HG02870 (cell line): ENCODE results near the gene PHLPP1.
A peak's percentile ranks its signal among the peaks of the same experiment; 100 is the strongest.
"Not testable (repeated sequence)": the region's sequence is repeated elsewhere in the genome, so short reads cannot be mapped to it uniquely, and the experiment has no call there.

Experiments used
- ATAC-seq: cut with Tn5 transposase; IDR thresholded peaks from one replicate; pipeline ENCODE4 v1.9.1; 2021; ENCODE audit warnings: mild to moderate bottlenecking, moderate library complexity; ENCODE audit not compliant: unreplicated experiment

Gene PHLPP1

GRCh38 chr18:62807396-62807795 is 92.1 kb downstream of the PHLPP1 start:
- ATAC-seq: no peak

- ATAC-seq: no peak
Measured at GRCh38 chr18:62808123-62808522, 92.8 kb downstream of the PHLPP1 start.

- not testable (repeated sequence) for ATAC-seq
Measured at GRCh38 chr18:62809445-62809844, 94.1 kb downstream of the PHLPP1 start.

GRCh38 chr18:62809900-62810299 is 94.6 kb downstream of the PHLPP1 start:
- ATAC-seq: no peak

GRCh38 chr18:62810682-62811081 is 95.3 kb downstream of the PHLPP1 start:
- no peak for ATAC-seq

- no peak for ATAC-seq
Measured at GRCh38 chr18:62811674-62812073, 96.3 kb downstream of the PHLPP1 start.

- no peak for ATAC-seq
Measured at GRCh38 chr18:62812242-62812641, 96.9 kb downstream of the PHLPP1 start.

- no peak for ATAC-seq
Measured at GRCh38 chr18:62812876-62813275, 97.5 kb downstream of the PHLPP1 start.

GRCh38 chr18:62814132-62814759 is 98.9 kb downstream of the PHLPP1 start:
- ATAC-seq: no peak

GRCh38 chr18:62825382-62825781 is 110.0 kb downstream of the PHLPP1 start:
- ATAC-seq: no peak

GRCh38 chr18:62827397-62827796 is 112.1 kb downstream of the PHLPP1 start:
- no peak for ATAC-seq

GRCh38 chr18:62828091-62828640 is 112.8 kb downstream of the PHLPP1 start:
- ATAC-seq: no peak

- ATAC-seq: peak; percentile 31
Measured at GRCh38 chr18:62828852-62829251, 113.5 kb downstream of the PHLPP1 start.

- no peak for ATAC-seq
Measured at GRCh38 chr18:62829936-62830335, 114.6 kb downstream of the PHLPP1 start.

GRCh38 chr18:62832282-62832681 is 116.9 kb downstream of the PHLPP1 start:
- no peak for ATAC-seq

GRCh38 chr18:62833494-62833893 is 118.2 kb downstream of the PHLPP1 start:
- no peak for ATAC-seq

- ATAC-seq: no peak
Measured at GRCh38 chr18:62834715-62835114, 119.4 kb downstream of the PHLPP1 start.

GRCh38 chr18:62837011-62837410 is 121.7 kb downstream of the PHLPP1 start:
- no peak for ATAC-seq

- peak; percentile 86 for ATAC-seq
Measured at GRCh38 chr18:62838475-62839098, 123.2 kb downstream of the PHLPP1 start.

- ATAC-seq: no peak
Measured at GRCh38 chr18:62839874-62840713, 124.8 kb downstream of the PHLPP1 start.

GRCh38 chr18:62841405-62841804 is 126.1 kb downstream of the PHLPP1 start:
- ATAC-seq: no peak

- ATAC-seq: no peak
Measured at GRCh38 chr18:62842898-62843297, 127.6 kb downstream of the PHLPP1 start.
